GM19455 (cell line): ENCODE data around the gene ORC1.
"Not testable (repeated sequence)": the region's sequence is repeated elsewhere in the genome, so short reads cannot be mapped to it uniquely, and the experiment has no call there.

Source experiments
- ATAC-seq: cut with Tn5 transposase; IDR thresholded peaks from one replicate; pipeline ENCODE4 v1.9.1; 2021; ENCODE audit not compliant: unreplicated experiment

Gene ORC1

DNA sequence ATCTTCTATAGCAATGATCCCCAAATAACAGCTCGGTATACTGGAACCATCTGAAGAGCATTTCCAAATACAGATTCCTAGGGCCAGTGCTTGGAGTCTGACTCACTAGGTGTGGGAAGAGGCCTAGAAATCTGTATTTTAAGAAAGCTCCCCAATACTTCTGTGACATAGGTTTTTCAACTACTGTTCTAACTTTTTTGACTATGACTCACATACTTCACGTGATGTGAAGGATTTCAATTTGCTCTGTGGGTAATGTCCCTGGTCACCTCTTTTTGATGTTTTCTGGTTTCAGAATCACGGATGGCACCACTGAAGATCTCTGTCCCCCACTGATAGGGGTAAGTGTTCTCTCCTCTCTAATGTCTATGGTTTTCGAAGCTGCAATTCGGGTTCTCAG lies 11.0 kb downstream of the ORC1 start:
- ATAC-seq, result no peak

DNA sequence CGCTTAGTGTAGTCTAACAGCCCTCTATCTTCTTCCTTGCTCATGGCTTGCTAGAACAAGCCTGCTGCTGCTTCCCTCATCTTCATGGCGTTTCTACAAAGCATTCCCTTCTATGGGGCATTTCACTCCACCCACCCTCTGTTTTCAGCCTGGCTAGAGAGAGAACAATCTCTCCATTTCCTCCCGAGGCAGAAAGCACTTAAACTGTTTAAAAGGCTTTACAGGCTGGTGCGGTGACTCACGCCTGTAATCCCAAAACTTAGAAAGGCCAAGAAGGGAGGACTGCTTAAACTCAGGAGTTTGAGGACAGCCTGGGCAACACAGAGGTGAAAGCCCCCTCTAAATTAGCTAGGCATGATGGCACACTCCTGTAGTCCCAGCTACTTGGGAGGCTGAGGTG lies 17.8 kb downstream of the ORC1 start:
- no peak for ATAC-seq

DNA sequence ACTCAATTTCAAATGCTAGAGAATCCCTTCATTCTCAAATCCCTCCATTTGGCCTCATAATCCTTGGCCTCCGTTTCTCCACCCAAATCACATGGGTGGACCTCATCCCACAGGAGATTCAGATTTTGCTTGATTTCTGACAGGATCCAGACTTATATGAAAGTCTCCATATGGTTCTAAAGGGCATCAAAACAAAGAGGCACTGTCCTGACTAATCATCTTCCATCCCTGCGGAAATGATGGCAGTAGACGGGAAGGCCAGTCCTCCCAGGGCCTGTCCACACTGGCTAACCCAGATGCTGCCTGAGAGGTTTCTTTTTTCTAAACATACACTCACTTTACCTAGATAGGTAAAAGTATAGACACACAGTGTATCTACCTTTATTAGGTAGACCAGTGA lies 18.8 kb downstream of the ORC1 start:
- ATAC-seq, result no peak

DNA sequence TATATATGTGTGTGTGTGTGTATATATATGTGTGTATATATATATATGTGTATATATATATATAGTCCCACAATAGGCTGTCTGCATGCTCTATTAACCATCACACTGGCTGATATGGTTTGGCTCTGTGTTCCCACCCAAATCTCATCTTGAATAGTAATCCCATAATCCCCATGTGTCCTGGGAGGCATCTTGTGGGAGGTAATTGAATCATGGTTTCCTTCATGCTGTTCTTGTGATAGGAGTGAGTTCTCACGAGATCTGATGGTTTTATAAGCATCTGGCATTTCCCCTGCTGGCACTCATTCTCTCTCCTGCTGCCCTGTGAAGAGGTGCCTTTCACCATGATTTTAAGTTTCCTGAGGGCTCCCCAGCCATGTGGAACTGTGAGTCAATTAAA lies 34.4 kb downstream of the ORC1 start:
- ATAC-seq, result not testable (repeated sequence)

DNA sequence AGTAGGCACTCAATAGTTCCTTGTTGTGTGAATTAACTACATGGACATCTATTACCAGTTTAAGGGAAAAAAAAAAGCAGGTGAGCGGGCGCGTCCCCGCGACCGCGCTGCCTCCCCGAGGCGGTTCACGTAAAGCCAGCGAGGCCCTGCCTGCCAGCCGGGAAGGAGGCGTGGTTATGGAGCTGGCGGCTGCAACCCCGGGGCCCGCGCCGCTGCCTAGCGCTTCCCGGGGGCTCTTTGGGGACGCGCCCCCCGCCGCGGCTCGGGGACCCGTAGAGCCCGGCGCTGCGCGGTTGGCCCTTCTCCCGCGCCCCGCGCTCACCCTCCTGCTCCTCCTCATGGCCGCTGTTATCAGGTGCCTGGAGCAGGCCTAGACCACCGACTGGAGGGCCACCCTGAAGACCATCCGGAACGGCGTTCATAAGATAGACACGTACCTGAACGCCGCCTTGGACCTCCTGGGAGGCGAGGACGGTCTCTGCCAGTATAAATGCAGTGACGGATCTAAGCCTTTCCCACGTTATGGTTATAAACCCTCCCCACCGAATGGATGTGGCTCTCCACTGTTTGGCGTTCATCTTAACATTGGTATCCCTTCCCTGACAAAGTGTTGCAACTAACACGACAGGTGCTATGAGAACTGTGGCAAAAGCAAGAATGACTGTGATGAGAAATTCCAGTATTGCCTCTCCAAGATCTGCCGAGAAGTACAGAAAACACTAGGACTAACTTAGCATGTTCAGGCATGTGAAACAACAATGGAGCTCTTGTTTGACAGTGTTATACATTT lies 35.6 kb downstream of the ORC1 start:
- no peak for ATAC-seq

DNA sequence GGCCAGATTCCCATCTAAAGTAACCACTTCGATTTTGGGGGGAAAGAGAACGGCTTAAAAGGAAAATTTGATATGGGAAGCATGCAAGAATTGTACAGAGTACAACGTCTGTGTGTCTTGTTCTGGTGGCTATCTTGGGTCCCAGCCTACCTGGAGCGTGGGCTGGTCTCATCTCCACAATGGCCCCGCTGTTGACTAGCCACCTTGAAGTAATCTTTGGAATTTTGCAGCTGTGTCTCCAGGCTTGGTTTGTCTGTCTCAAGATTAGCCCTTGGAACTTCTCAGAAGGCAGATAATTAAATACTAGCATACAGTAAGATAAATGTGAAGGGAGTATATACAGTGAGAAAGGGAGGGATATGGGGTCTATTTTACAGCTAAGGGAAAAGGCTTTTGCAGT lies 37.0 kb downstream of the ORC1 start:
- no peak for ATAC-seq

DNA sequence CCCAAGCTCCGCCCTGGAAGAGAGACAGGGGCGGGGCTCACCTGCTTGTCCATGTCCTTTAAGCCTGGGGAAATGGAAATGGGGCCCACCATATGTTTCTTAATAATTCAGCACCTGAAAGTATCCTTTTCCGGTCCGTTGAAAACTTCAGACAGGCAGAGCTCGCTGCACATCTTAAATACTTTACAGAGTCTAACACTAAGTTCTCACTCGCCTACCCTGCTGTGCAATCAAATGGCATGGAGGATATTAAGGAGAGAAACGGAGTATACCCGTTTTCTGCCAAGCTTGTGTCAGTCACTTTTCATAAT lies 37.8 kb downstream of the ORC1 start:
- peak; percentile 0 for ATAC-seq

DNA sequence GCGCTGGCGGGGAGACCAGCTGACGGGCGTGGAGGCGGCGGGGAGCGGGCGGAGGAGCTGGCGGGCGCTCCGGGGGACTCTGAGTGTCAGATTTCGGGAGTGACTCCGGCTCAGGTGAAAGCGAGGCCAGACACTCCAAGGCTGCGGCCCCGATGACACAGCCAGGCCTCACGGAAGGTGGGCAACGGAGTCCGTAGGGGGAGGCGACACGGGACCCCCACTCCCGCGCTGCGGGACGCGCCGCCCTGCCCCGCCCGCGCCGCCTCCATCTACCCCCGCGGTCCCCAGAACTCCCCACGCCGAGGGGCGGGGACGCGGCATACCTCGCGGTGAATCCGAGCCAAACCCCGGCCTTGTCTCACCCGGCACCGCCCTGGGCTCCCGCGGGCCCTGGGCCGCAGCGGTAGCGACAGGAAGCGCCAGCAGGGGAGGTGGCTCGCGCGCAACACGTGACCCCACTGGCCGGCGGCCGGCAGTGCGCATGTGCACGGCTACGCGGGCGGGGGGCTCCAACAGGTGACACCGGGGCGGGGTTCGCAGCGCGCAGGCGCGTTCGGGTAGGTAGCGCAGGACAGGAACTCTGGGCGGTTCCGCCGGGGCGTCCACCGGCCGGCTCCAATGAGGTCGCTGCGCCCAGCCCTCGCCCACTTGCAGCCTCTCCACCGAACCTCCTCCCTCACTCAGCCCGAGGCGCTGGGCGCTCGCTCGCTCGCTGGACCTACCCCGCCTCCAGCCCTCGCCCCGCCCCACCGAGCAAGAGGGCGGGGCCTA lies 38.3 kb downstream of the ORC1 start, which contains the start of gene CC2D1B:
Gene CC2D1B (minus strand): TSS at position 460 of the 771 bp plus-strand sequence. CDS start 1,585 bp downstream, outside the sequence.
- ATAC-seq, result peak; percentile 89

DNA sequence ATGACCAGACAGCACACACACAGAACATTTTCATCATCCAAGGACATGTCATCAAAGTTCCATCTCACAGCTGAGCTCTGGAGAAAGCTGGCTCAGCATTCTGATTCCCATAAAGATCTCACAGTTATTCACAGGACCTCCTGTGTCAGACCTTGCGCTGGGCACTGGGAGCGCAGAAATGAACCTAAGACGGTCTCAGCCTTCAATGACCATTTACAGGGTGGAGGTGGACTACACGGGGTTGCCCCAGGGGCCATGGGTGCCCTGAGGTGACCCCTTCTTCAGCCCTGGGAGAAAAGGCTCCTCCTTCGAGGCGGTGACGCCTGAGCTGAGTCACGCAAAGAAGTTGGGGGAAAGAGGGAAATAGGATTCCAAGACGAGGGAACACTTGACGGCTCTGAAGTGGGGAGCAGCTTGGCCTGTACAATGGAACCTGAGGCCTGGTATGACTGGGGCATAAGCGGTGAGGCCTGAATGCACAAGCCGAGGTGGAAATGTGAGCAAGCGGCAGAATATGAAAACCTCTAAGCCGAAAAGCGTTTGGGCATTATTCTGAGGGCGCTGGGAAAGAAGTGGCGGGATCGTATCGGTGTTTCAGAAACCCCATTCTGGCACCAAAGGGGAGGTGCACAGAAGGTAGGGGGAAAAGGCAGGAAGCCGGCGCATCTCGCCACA lies 39.0 kb downstream of the ORC1 start:
- ATAC-seq, result no peak

DNA sequence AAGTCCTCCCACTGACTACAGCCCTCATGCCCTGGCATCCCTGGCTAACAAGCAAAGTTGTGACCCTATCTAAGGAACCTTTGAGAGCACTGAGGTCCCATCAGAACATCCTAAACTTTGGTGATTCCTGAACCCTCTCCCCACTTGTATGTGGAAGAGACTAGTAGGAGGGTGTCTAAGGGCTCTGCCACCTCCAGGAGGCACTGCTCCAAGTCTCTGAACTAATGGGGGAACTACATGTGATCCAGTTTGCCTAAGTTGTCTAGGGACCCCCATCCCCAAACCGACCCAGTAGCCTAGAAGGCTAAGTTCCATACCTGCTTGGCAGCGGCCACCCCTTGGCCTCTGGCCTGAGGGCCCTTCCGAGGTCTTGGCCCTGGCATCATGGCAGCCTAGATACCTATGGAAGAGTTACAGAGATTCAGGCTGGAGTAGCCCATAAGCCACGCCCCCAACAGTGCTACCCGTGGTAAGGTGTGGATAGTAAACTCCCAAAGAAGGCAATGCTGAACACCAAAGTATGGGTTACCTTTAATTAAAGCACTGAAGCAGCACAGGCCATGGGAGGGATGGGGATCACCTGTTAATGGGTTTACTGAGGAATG lies 39.9 kb downstream of the ORC1 start:
- ATAC-seq, result no peak

DNA sequence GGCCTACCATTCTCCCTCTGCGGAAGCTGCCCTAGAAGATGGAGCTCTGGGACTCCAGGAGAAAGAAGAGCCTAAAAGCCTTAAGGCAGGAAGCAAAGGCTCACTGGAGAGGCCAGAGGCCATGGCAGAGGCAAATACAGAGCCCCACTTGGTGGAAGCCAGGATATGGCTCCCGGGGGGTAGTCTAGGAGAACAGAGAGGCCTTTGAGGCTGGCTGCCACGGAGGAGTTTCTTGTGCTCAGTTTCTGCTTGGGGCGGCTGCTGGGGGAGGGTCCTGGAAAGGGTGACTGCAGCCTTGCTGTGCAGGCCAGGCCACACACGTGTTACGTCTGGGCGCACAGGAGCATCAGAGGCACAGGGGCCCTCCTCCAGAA lies 43.6 kb downstream of the ORC1 start:
- no peak for ATAC-seq

DNA sequence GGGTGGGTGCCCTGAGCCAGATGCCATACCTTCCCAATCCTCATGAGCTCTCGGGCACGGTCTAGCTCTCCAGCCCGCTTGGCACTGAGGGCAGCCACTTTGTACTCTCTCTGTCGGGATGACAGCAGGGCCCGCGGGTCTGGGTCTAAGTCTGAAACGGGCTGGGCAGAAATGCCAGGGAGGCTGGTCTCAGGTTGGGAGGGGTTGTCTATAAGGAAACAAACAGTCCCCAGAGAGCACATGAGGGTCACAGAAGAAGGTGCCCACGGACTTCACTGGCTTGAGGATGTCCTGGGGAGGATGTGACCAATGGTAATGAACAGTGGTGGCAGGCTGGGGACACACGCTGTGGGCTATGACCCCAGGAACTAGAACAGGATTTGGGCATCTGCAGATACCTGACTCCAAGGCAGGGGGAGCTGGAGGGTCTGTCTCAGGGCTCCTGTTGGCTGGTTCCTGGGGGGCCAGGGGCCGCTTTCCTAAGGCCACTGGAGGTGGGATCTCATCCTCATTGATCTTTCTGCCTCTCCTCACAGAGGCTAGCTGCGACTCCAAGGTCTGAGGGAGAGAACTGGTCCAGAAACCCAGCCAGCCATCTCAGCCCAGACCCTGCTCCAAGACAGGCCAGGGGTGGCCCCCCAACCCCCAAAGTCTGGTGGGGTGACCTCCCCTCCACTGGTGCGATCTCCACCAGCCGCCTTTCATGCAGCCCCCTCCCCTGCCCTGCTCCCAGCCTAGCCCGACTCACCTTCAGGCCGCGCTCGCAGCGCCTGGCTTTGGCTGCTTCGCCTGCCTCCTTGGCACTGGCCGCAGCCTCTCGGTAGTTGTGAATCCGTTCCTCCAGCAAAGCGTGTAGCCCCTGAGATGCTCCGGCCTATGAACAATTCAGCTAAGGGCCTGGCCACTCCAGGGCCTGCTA lies 44.3 kb downstream of the ORC1 start:
- no peak for ATAC-seq

DNA sequence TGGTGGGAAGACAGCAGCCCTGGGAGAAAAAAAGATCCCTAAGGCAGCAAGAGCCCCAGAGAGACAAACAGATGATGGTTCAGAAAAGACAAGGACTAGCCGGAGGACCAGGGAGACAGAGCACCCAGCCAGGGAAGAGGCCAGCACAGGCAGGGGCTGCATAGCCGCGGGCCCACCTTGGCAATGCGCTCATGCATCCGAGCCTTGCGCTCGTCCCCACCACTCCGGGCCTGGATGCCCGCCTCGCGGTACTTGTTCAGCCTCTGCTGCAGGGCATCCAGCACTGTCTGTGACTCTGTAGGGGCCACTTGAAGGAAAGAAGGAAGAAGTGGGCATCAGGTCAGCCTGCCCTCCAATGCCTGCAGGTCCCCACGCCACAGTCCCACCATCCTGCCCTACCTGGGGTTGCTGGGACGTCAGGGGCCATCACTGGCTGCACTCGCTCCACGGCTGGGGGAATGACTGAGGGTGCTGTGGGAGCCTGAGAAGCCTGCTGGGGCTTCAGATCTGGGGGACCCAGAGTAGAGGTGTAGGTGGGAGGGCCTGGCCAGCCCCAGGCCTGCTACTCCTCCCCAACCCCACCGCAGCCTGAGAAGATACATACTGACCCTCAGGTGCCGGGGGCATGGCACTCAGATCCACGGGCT lies 45.2 kb downstream of the ORC1 start:
- no peak for ATAC-seq

DNA sequence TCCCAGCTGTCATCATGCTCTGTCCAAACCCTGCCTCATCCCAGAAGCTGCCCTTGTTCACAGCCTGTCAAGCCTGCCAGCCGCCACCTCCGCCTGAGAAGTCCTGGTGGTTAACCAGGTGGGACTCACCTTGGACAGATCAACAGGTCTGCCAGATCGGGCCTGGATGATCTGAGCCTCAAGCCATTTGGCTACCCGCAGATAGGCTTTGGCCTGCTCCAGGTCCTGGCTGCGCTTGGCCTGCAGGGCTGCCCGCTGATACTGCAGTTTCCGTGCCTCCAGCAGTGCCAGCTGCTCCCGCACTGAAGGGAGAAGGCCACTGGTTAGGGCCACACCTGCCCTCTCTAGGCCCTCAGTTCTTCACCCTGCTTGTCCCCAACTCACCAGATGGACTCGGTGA lies 46.8 kb downstream of the ORC1 start:
- no peak for ATAC-seq

DNA sequence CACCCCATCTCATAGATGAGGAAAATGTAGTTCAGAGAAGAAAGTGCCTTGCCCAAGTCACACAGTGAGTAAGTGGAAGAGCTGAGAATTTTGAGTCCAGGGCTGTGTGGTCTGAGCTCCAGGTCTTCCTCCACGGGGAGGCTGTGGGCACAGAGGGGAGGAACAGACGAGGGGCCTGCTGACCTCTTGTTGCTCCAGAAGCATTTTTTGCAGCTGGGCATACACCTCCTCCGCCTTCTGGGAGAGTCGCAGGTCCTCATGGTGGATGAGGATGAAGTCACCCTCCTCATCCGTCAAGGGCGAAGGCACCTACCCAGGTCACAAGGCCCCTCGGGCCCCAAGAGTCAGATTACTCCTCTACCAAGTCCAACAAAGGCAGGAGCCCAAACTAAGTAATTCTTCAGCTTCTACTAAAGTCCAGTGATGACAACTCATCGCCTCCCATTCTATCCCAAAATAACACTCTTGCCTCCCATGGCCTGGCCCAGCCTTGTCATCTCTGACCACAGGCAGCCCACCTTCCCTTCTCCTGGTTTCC lies 47.3 kb downstream of the ORC1 start:
- no peak for ATAC-seq

DNA sequence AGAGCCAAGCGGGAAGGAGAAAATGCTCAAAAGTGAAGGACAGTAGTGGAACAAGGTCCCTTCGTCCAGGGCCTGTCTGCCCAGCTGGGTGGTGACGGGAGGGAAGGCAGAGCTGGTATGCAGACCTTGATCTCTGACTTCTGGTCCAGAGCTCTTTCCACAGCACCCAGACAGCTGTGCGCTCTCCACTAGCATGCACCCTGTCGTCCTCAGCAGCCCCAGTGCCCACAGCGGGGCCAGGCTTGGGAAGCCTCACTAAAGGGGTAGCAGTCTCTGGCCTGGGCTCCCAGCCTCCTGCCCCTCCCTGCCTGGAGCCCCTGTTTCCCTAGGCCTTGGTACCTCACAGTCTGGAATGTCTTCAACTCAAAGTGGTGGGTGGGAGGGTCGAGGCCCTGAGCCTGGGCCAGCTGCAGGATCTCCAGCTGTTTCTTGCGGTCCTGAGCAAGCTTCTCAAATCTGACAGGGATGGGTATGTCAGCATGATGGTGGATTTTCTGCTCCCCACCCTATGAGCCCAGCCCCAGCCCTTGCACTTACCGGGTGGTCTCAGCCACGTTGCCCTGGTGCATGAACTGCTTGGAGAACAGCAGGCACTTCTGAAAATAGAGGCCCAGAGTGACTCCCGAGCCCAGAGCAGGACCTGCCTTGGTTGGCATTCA lies 48.2 kb downstream of the ORC1 start:
- ATAC-seq, result no peak

DNA sequence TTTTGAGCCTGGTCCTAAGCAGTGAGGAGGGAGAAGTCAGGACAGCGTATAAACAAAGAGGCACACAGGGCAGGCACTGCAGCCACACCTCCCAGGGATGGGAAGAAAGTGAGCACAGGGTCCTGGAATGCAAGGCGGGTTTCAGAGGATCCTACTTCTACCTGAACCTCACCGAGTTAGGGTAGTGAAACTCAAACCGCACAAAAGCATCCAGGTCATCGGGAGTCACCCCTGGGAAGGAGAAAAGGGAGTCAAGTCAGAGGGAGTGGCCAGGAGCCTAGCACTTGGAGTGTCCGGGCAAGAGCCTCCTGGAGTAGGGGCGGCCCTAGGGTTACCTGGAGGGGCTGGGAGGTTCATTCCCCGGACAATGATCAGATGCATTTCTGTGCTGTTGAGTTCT lies 48.8 kb downstream of the ORC1 start:
- no peak for ATAC-seq

DNA sequence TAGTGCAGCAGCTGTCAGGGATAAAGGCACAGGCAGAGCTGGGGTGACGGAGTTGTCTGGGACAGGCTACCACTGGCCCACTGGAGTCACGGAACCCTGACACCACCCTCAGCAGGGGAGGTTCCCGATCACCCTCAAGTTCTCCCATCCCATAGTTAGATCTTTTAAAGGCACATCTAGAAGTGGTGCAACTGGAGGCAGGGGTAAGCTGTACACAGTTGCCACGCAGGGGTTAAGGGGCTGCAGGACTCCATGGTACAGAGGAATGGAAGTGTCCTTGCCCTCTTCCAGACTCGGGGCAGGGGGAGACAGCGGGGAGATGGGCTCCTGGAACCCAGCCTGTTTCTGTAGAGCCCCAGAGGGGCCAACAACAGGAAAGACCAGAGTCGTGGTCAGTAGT lies 51.5 kb downstream of the ORC1 start:
- no peak for ATAC-seq

DNA sequence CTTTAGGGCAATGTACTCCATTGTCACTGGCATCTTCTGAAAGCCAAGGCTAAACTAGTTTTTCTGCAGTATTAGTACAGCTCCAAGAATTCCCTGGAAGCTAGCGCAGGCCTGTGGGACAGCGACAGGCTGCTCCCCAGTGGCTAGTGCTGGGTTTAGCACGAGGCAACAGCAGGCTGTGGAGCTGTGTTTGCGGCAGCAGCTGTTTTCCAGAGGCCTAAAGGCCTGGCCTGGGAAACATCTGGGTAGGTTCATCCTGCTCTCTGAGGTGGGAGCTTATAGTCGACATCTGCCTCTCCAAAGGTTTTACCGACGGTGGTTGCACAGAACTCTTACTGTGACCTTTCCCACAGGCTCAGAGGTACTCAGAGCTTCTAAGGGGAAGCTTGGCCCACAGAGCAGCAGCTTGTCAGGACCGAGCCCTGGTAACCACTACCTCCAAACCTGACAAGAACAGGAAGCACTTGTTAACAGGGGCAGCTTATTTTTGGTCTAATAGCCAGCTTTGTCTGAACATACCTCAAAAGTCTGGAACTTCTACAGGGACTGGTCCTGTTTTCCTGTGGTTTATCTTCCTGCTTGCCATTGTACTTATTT lies 55.4 kb downstream of the ORC1 start:
- no peak for ATAC-seq
